GM21515 (cell line): ENCODE results near the gene ASXL2.
"Not testable (repeated sequence)": the region's sequence is repeated elsewhere in the genome, so short reads cannot be mapped to it uniquely, and the experiment has no call there.

Source experiments
- ATAC-seq: cut with Tn5 transposase; IDR thresholded peaks from one replicate; pipeline ENCODE4 v1.9.1; 2021; ENCODE audit not compliant: unreplicated experiment

The ASXL2 gene

DNA sequence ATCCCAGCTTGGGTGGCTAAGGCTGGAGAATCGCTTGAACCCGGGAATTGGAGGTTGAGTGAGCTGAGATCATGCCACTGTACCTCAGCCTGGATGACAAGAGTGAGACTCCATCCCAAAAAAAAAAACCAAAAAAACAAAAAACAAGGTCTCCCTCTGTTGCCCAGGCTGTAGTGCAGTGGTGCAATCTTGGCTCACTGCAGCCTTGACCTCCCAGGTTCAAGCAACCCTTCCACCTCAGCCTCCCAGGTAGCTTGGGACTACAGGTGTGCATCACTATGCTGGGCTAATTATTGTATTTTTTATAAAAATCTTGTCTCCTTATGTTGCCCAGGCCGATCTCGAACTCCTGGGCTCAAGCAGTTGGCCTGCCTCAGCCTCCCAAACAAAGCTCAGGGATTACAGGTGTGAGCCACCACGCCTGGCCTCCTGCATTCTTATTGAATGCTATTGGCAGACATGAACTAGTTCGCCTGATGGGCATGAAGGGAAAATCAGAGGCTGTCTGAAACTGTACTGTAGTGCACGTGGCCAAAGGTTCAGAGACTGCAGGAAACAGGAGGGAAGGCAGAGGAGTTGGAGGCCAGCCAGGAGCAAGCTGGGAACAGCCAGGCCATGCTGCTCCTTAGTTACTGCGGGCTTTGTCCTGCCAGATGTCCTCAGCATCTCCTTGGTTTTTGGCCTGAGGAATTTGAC is 16.0 kb upstream of the ASXL2 start:
- ATAC-seq = no peak

DNA sequence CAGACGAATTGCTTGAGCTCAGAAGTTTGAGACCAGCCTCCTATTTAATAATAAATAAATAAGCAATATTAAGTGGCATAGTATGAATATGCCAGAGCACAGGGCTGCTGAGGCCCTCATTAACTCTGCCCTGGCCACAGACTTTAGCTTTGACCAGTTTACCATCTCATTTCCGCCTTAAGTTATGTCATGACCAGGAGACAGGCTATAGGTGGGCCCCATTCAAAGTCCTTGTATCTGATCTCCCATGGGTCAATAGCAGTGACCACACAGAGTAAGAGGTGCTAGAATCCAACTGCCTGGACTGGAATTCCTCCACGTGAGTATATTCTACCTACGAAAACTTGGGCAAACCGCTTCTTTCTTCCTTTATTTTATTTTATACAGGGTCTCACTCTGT is 13.4 kb upstream of the ASXL2 start:
- ATAC-seq = no peak

DNA sequence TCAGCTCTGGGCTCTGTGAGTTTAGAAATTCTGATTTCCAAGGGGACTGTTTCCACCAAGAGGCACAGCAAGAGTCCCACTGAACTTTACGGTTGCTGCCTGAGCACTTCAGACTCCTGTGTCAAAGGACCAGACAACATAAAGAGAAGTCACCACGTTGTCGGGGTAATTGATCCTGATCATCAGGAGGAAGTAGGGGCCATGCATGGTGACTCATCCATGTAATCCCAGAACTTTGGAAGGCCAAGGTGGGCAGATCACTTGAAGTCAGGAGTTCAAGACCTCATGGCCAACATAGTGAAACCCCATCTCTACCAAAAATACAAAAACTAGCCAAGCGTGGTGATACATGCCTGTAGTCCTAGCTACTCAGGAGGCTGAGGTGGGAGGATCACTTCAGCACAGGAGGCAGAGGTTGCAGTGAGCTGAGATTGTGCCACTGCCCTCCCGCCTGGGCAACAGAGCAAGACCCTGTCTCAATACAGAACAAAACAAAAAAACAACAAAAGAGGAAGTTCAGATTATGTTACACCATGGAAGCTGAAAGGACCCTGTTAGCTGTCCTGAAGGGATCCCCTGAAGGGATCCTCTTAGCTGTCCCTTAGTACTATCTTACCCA is 9.4 kb upstream of the ASXL2 start:
- ATAC-seq = no peak

- ATAC-seq = no peak
These were observed 7.6 kb upstream of the ASXL2 start for GRCh38 chr2:25885933-25886332.

DNA sequence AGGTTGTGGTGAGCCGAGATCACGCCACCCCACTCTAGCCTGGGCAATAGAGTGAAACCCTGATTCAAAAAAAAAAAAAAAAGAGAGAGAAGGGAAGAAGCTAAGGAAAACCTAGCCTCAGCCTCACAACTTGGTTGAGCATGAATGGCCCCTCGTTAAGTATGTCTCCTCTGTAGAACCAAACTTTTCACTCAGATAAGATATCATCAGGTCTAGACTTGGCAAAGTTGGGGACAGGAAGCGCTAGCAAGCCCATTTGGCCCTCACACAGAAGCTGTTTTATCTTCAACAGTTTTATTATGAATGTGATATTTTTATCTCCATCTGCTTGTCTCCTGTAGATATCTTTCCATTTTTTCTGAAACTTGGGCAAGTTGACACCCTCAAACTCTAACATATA is 3.5 kb upstream of the ASXL2 start:
- no peak for ATAC-seq

DNA sequence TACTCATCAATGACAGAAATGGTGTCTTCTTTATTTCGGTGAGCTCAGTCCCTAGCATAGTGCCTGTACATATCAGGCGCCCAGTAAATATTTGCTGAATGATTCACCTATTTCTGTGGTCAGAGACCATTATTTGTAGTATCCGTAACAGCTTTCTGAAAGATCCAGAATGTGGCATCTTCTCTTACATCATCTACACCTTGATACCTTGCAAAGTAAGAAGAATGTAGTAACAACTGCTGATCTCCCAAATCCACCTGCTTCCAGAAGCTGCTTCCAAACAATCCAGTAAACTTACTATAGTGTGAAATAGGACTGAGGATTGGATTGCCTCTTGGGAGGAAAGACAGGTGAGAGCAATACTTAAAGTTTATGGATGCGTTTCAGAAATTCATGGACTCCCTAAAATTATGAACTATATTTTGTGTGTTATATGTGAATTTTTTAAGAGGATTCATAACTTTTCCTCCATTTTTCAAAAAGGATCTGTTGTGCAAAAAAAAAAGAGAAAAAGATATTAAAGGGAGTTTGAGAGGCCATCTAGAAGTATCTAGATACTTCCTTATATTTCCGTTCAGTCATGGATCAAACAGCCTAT is 945 bp upstream of the ASXL2 start:
- no peak for ATAC-seq

DNA sequence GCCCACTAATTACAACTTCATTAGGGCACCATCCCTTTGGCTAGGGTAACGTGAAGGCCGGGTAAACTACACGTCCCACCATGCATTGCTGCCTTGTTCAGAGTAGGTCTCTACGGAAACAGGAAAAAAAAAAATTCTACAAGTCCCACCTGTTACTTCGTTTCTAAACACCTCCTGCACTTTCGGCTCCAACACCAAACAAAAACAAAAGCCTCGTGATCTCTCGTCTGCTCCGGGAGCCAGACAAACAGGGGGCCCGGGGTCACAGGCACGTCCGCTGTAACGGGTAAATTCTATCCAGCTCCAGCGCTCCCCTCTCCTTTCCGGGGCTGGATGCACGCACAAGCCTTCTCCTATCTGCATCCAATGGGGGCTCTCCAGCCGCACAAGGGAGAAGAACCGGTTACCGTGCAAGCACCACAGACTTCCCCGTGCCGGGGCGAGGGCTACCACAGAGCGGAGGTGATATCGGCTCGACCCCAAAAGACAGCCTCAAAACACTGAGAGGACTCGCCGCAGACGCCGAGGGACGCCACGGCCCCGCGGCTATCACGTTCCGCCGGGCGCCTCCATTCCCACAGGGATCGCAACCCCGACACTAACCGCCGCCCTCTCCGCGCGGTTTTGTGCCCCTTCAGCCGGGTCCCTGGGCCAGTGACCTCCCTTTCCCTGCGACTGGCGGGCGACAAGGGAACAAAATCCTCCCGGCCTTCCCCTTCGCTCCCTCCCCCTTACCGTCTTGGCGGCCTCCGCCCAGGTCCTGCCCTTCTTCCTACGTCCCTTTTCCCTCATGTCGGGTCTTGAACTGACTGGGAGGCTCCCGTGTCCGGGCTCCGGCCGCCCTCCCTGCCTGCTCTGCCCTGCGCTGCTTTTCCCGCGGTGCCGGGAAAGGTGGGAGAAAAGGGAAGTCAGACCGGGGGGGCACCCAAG is 591 bp downstream of the ASXL2 start:
- peak; percentile 52 for ATAC-seq

GRCh38 chr2:25872134-25872533 is 6.2 kb downstream of the ASXL2 start:
- no peak for ATAC-seq

- no peak for ATAC-seq
These were observed 10.8 kb downstream of the ASXL2 start for GRCh38 chr2:25867396-25868003.

DNA sequence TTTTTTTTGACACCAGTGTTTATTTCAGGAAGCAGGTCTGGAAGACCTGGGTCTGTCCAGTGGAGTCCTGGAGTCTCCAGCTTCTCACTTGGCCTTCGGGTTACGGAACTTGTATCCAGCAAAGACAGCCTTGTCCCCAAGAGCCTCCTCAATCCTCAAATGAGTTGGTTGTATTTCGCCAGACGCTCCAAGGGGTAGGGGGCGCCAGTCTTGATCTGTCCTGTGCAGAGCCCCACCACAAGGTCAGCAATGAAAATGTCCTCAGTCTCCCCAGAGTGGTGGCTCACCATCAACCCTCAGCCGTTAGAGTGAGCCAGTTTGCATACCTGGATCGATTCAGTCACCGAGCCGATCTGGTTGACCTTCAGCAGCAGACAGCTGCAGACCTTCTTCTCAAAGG is 21.9 kb downstream of the ASXL2 start:
- no peak for ATAC-seq

- no peak for ATAC-seq
These were observed 23.2 kb downstream of the ASXL2 start for GRCh38 chr2:25855065-25855464.

GRCh38 chr2:25854613-25855012 is 23.7 kb downstream of the ASXL2 start:
- ATAC-seq = no peak

- no peak for ATAC-seq
These were observed 25.1 kb downstream of the ASXL2 start for GRCh38 chr2:25853038-25853638.

- peak; percentile 75 for ATAC-seq
These were observed 26.4 kb downstream of the ASXL2 start for GRCh38 chr2:25851740-25852503.

DNA sequence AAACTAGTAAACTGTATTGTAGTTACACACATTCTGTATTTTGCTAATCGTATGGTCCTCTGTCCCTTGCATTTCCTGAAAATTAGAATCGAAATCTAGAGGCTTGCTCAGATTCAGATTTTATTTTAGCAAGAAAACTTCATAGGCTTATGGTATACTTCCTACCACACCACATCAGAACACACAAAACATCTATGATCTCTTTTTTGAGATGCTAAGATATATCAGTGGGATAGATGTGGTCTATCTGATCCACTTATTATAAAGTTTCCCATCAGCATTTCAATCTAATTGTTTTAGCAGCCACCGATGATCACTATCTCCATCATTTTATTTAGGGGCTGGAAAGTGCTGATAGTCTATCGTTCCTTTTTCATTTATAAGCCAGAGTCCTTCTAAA is 27.9 kb downstream of the ASXL2 start:
- ATAC-seq = not testable (repeated sequence)

DNA sequence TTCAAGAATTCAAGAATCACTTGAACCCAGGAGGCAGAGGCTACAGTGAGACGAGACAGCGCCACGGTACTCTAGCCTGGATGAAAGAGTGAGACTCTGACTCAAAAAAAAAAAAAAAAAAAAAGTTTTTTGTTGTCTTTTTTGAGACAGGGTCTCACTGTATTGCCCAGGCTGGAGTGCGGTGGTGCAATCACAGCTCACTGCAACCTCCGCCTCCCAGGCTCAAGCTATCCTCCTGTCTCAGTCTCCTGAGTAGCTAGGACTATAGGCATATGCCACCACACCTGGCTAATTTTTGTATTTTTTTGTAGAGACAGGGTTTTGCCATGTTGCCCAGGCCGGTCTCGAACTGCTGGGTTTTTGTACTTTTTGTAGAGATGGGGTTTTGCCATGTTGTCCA is 28.9 kb downstream of the ASXL2 start:
- ATAC-seq = not testable (repeated sequence)

DNA sequence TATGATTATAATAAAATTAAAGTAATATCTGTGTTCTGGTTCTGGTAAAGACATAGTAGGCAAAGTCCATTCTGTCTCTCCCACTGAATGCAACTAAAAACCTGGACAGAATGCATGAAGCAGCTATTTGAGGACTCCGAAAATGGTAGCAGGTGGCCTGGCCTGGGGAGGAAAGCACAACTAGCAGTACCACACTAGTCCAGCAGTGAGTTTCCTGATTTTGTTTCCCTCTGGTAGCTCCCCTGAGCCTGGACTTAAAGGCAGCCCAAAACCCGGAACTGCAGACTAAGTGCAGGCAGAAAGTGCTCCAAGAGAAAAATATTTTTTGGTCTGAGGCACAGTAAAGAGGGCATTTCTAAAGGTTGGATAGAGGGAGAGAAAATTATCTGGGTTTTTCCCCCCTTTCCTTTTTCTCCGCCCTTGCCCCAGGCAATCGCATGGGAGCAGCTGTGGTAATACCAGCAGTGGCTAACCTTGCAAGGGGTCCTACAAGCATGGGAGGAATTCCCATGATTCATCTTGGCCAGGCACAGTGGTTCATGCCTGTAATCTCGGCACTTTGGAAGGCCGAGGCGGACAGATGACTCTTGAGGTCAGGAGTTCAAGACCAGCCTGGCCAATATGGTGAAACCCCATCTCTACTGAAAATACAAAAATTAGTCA is 32.3 kb downstream of the ASXL2 start:
- ATAC-seq = no peak

- no peak for ATAC-seq
These were observed 34.2 kb downstream of the ASXL2 start for GRCh38 chr2:25844089-25844488.

GRCh38 chr2:25842155-25842554 is 36.1 kb downstream of the ASXL2 start:
- ATAC-seq = no peak
